Transverse colon (tissue), 4 donors: Measurements from ENCODE around the gene SEPHS1.

Experiments
- CTCF ChIP-seq, 5 experiments: fragments of 200-600 bp in 3 of 5; fragments of 450-650 bp in 2 of 5; sonication (generic) in 3 of 5; IDR thresholded peaks; 1 replicate in 2 of 5; 2 replicates in 3 of 5; pipeline ENCODE4 v1.5.1; 2016 to 2017; ENCODE audit warnings: antibody characterized with exemption in 5 of 5, inconsistent platforms in 3 of 5, mild to moderate bottlenecking in 2 of 5, moderate library complexity in 1 of 5
- POLR2AphosphoS5 ChIP-seq, 3 donors: sonication (generic); formaldehyde crosslinking; IDR thresholded peaks; one replicate each; pipeline ENCODE4 v1.6.1; 2016; ENCODE audit warnings: antibody characterized with exemption in 3 of 3

- TF ChIP-seq CTCF (IDR thresholded peaks at IDR 0.05): no peak
- no peak for TF ChIP-seq POLR2AphosphoS5 (IDR thresholded peaks at IDR 0.05)
Measured at GRCh38 chr10:13298748-13299436, 49.2 kb downstream of the SEPHS1 start.
